ENCODE data around the gene TIAM2. TPM values are rescaled to one million over a fixed set of nuclear protein-coding genes. Genes with fewer than 3 reads are reported as not detected.

TIAM2 gene
- total and polyA plus RNA-seq, 7 donors = 3.4 to 20.3 (median 10.0) TPM

GRCh38 chr6:155245193-155245592 is 250.1 kb downstream of the TIAM2 start:
- no peak for DNase-seq
- Histone ChIP-seq H3K4me1 (no peaks in the 10 kb centered on the region), H3K4me3 (no peak overlapping the region), H3K27ac (no peak overlapping the region), H3K36me3 (ENCODE audit: insufficient read depth in 1 of 2, low read depth in 1 of 2) (peaks cover 0 to 31% of the 10 kb centered on the region in 2 donors), H3K9me3 (no peaks in the 10 kb centered on the region), H3K27me3 (ENCODE audit: insufficient read depth in 3 of 3, low read length in 2 of 3) (no peaks in the 10 kb centered on the region)
- intact Hi-C loops (cut with DNase I) = loop anchor here (10.0 kb wide), 2 partner anchors 310 to 320 kb away; no protein-coding TSS in a partner anchor
- WGBS, 3 donors = 84 to 86% (median 85%) methylated on average over 7 of the region's 7 CpGs
- ATAC-seq = no peak
- TF ChIP-seq CTCF (IDR thresholded peaks at IDR 0.05) = no peak

GRCh38 chr6:155245831-155246230 is 250.7 kb downstream of the TIAM2 start:
- Histone ChIP-seq H3K4me1 (no peaks in the 10 kb centered on the region), H3K36me3 (ENCODE audit: insufficient read depth in 1 of 2, low read depth in 1 of 2) (peaks cover 0 to 37% of the 10 kb centered on the region in 2 donors), H3K27me3 (ENCODE audit: insufficient read depth in 3 of 3, low read length in 2 of 3) (no peaks in the 10 kb centered on the region), H3K9me3 (no peaks in the 10 kb centered on the region), H3K4me3 (no peak overlapping the region), H3K27ac (no peak overlapping the region)
- TF ChIP-seq CTCF (IDR thresholded peaks at IDR 0.05) = no peak
- 58 to 74% (median 68%) methylated on average over 3 of the region's 3 CpGs for WGBS, 3 donors
- ATAC-seq (no peak), DNase-seq (no peak)
- intact Hi-C loops (cut with DNase I) = loop anchor here (10.0 kb wide), 2 partner anchors 311 to 321 kb away; no protein-coding TSS in a partner anchor

GRCh38 chr6:155246825-155247224 is 251.7 kb downstream of the TIAM2 start:
- Histone ChIP-seq H3K4me3 (no peak overlapping the region), H3K36me3 (ENCODE audit: insufficient read depth in 1 of 2, low read depth in 1 of 2) (peaks cover 0 to 46% of the 10 kb centered on the region in 2 donors), H3K27ac (no peak overlapping the region), H3K27me3 (ENCODE audit: insufficient read depth in 3 of 3, low read length in 2 of 3) (no peaks in the 10 kb centered on the region), H3K4me1 (no peaks in the 10 kb centered on the region), H3K9me3 (no peaks in the 10 kb centered on the region)
- 93 to 94% (median 94%) methylated on average over 2 of the region's 2 CpGs for WGBS, 3 donors
- ATAC-seq (no peak), DNase-seq (no peak)
- intact Hi-C loops (cut with DNase I) = loop anchor here (10.0 kb wide), 2 partner anchors 312 to 322 kb away; no protein-coding TSS in a partner anchor
- TF ChIP-seq CTCF (IDR thresholded peaks at IDR 0.05) = no peak

GRCh38 chr6:155247618-155248007 is 252.5 kb downstream of the TIAM2 start:
- Histone ChIP-seq H3K4me1 (no peaks in the 10 kb centered on the region), H3K27me3 (ENCODE audit: insufficient read depth in 3 of 3, low read length in 2 of 3) (no peaks in the 10 kb centered on the region), H3K27ac (no peak overlapping the region), H3K9me3 (no peaks in the 10 kb centered on the region), H3K36me3 (ENCODE audit: insufficient read depth in 1 of 2, low read depth in 1 of 2) (peaks cover 0 to 54% of the 10 kb centered on the region in 2 donors), H3K4me3 (no peak overlapping the region)
- DNase-seq = no peak
- intact Hi-C loops (cut with DNase I) = loop anchor here (2.0 to 10.0 kb wide), 3 partner anchors 71 to 323 kb away; no protein-coding TSS in a partner anchor
- 90 to 98% (median 94%) methylated on average over 5 of the region's 5 CpGs for WGBS, 3 donors
- ATAC-seq = no peak
- no peak for TF ChIP-seq CTCF (IDR thresholded peaks at IDR 0.05)
